Inflammatory macrophage (primary cell): ENCODE data around the gene UTP14A.
"Not testable (repeated sequence)": the region's sequence is repeated elsewhere in the genome, so short reads cannot be mapped to it uniquely, and the experiment has no call there.

Source experiments
- DNase-seq, 2 donors: peaks; one replicate each; pipeline ENCODE4 v3.0.0-alpha.2; 2020 to 2022
- total RNA-seq, 18 experiments: gene quantifications; one replicate each; lab custom pipeline; 2026; ENCODE audit warnings: mixed read lengths in 6 of 18, inconsistent platforms in 2 of 18; lab: John Stamatoyannopoulos, UW

The UTP14A gene, protein sequence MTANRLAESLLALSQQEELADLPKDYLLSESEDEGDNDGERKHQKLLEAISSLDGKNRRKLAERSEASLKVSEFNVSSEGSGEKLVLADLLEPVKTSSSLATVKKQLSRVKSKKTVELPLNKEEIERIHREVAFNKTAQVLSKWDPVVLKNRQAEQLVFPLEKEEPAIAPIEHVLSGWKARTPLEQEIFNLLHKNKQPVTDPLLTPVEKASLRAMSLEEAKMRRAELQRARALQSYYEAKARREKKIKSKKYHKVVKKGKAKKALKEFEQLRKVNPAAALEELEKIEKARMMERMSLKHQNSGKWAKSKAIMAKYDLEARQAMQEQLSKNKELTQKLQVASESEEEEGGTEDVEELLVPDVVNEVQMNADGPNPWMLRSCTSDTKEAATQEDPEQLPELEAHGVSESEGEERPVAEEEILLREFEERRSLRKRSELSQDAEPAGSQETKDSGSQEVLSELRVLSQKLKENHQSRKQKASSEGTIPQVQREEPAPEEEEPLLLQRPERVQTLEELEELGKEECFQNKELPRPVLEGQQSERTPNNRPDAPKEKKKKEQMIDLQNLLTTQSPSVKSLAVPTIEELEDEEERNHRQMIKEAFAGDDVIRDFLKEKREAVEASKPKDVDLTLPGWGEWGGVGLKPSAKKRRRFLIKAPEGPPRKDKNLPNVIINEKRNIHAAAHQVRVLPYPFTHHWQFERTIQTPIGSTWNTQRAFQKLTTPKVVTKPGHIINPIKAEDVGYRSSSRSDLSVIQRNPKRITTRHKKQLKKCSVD
- total RNA-seq = 8.5 to 29.9 (median 23.1) reads per million in 18 experiments

DNA sequence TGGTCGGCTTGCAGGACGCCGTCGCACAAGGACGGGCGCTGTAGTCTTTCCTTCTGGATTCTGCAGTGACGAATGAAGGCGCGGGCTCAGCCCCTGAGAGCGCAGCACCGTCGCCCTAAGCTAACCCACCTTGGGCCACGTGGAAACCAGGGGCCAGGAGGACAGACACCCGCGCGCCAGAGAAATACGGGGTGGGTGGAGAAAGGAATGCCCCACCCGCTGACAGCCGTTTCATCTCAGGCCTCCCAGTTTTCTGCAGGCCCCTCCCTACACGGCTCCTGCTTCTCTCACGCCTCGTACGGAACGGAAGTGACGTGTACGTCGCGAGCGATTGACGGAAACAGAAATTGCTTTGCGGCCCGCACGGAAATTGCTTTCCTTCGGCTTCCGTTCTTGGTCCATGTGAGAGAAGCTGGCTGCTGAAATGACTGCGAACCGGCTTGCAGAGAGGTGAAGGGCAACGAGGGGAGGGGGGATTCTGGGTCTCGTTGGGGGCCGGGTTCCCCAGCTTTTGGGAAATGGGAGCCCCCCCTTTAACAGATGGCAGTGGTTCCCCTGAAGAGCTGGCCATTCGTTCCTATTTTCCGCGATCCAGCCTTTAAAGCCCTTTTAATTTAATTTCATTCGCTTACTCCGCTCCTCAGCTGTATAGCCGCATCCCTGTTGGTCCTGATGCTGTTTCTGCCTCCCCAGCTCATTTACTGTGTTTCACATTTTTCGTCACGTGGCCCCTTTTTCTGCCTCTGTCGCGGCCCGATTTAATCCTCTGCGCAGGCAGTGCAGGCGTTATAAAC lies at the start of gene UTP14A:
UTP14A (plus strand) TSS at position 378 of the 794 bp plus-strand sequence; CDS start at position 425, 47 bp downstream.
- DNase-seq = peak; percentile 88 to 90

GRCh38 chrX:129859134-129859533 lies 46.8 kb upstream of the UTP14A start:
- not testable (repeated sequence) for DNase-seq

GRCh38 chrX:129866321-129866720 lies 39.6 kb upstream of the UTP14A start:
- DNase-seq = not testable (repeated sequence)

DNA sequence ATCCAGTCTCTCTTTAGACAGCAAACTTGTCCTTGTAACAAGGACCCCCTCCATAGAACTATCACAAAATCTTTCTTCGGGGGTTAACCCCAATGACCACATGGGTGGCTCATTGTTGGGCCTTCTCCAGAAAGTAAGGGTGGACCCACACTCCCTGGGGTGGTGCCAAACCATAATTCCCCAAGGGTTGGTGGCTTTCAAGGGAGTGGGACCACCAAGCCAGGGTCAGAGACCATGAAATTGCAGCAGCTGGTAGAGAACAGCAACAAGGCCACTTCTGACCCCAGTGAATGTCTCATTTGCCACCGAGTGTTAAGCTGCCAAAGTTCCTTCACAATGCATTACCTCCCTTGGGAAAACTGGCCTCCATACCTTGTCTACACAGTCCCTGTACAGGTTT lies 33.4 kb upstream of the UTP14A start:
- no peak for DNase-seq

DNA sequence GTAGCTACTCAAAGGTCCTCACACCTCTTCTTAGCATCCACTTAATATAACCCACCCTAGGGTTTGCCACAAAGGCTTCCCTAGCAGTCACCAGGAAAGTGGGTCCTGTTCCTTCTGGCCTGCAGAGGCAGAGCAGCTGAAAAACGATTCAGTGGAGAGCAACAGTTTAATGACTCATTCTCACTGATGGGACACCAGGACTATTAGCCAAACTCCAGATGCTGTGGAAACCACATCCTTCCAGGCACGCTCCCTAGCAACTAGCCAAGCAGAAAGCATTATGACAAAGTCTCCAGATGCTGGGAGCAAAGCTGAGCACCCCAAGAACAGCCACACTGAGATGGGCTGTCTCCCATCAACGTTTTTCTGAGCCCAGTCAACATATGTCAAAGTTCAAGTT lies 30.3 kb upstream of the UTP14A start:
- no peak for DNase-seq

- DNase-seq = no peak
Observed at GRCh38 chrX:129876771-129877305, 29.1 kb upstream of the UTP14A start.

GRCh38 chrX:129877401-129877800 lies 28.6 kb upstream of the UTP14A start:
- peak in 1 of 2 donors; percentile 2 for DNase-seq

GRCh38 chrX:129900054-129900453 lies 5.9 kb upstream of the UTP14A start:
- DNase-seq = no peak

GRCh38 chrX:129908636-129909035 lies 2.7 kb downstream of the UTP14A start:
- no peak for DNase-seq

- peak; percentile 83 to 85 for DNase-seq
Observed at GRCh38 chrX:129925305-129926092, 19.5 kb downstream of the UTP14A start.

DNA sequence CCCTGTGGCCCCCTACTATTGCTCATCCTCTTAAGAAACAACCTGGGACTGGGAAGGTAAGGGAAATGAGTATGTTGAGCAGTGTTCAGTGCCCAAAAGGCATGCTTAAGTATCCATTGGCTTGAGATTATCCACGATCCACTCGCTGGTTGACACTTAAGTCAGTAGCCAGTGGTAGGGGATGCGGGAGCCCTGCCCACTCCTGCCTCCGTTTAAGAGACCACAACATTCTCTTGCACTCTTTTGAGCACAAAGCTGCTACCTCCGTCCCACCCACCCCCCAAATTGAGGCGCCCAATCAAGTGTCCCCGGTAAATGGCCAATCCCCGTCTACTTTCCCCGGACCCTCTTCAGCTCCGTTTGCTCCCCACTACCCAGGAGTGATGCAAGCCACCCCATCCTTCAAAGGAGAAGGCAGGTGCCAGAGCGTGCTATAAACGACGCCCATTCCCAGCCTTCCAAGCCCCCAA lies 25.0 kb downstream of the UTP14A start:
- no peak for DNase-seq

DNA sequence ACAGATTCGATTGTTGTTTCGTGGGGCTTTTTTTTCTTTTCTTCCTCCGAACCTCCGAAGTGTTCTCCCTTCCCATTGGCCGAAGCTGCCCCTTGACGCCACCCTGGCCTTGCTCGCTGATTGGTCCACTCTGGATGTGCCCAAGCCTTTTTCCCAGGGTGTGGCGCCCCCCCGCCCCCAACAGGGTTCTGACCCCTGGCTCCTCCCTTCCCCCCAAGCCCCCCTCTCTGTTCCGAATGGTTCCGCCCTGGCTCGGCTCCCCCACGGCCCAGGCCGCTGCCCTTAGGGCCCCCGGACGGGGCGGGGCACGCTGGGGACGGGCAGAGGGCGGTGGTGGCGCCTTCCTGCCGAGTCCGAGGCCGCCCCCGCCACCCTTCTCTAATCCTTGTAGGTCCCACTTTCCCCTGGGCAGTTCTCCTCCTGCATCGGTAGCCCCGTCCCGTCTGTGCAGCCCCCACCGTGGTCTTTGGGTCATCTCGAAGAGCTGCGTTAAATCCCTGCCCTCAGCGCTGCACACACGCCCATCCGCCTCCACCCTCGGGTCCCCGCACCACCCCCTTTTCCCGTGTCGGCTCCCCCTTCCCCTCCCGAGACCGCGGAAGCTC lies 25.5 kb downstream of the UTP14A start:
- DNase-seq = peak; percentile 85 to 90

GRCh38 chrX:129932016-129932820 lies 26.3 kb downstream of the UTP14A start:
- peak; percentile 56 to 74 for DNase-seq

DNA sequence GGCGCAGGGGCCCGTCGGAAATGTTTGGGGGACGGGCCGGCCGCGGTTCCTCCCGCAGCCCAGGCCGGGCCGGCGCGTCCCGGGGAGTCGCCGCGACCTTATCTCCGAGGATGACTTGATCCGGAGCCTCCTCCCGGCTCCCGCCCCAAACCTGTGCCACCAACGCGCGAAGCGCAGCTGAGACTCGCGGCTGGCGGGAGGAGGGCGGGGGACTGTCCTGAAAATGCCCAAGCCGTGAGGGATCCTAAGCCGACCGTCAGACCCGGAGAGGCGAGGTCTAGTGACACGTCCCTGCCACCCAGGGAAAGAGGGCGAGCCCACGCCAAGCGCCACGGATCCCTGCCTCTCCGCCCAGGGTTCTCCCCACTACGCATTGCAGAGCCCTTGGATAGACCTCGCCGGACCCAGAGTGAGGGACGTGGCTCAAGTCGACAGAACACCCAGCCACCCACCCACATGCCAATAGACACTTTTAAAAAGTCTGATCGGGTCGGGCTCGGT lies 26.9 kb downstream of the UTP14A start:
- DNase-seq = peak in 1 of 2 donors; percentile 11

- DNase-seq = no peak
Observed at GRCh38 chrX:129933700-129934099, 27.7 kb downstream of the UTP14A start.

DNA sequence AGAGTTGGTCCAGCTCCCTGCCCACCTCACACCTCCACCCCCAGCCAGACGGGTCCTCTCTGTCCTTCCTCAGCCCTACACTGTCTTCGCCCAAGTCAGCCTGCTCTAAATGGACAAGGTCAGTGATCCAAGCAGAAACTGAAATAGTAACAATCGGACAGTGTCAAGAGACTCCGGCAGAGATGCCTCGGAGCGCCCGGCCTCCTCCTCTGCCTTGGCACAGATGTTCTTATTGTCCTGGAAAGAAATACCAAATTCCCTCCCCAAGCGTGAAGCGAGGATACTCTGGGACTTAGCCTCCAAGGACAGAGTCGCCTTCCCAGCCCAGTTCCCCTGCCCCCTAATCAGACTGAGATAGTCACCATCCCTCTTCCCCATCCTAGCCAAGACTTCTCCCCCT lies 28.5 kb downstream of the UTP14A start:
- DNase-seq = no peak

GRCh38 chrX:129934952-129935351 lies 29.0 kb downstream of the UTP14A start:
- no peak for DNase-seq

DNA sequence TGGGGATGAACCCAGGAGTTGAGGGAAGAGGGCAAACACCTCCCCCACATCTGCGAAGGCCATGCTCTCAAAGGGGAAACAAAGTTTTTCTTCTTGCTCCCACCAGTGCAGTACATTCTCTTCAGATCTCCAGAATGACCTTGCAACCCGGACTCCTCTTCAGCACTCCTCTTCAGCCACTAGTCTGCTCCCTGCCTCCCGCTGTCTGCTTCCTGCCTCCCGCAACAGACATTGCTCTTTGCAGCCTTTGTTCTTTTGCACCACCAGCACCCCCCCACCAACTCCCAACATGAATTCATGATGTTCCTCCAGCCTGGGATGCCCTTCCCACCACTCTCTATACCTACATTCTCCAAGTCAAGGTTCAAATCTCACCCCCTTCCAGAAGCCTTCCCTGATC lies 32.1 kb downstream of the UTP14A start:
- DNase-seq = no peak

- no peak for DNase-seq
Observed at GRCh38 chrX:129939986-129940385, 34.0 kb downstream of the UTP14A start.

DNA sequence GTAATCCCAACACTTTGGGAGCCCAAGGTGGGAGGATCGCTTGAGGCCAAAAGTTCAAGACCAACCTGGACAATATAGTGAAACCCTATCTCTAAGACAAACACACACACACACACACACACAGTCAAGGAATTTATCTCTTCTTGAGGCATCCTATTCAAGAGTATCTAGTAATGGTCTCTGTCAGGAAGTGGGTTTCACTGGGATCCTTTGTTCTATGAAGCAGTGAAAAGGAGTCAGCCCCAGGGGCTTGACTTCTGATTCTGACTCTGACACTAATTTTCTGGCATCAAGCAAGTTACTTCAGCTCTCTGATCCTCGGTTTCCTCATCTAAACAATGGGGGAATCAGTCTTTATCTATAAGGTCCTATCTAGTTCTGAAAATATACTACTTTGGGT lies 34.8 kb downstream of the UTP14A start:
- no peak for DNase-seq
